ENCODE data around the gene BEGAIN.

BEGAIN gene

DNA sequence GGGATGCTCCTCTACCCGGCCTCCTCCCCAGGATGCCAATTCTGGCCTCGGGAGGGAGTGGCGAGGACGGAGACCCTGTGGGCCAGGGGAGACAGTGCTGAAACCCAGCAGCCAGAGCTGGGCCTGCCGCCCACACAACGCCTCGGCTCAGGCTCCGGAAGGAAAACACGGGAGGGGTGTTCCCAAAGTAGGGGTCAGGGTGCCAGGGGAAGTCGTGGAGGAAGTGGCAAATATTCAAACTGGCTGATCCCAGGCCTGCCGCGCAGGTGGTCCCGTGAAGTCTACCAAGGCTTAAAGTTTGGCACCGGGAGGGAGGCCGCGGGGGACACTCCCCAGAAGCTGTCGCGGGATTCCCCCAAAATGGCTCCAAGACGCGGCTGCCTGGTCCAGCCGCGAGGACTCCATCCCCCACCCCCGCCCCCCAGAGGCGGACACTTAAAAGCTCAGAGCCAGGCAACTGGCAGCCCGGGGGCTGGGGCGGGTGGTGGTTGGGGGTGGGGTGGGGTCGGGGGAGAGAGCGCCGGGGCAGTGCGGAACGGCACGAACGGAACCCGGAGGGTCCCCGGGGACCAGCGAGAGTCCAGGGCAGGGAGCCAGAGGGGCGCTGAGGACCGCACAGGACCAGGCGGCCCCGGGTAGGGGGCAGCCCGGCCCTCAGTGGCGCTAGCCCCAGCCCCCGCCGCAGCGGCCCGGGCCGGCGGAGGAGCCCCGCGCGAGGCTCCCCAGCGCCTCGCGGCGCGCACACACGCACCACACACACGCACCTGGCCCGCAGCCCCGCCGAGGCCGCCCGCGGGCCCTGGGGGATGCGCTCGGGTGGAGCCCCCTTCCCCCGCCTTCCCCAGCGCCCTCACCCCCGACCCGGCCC is 20.0 kb downstream of the BEGAIN start:
- no peak for DNase-seq

DNA sequence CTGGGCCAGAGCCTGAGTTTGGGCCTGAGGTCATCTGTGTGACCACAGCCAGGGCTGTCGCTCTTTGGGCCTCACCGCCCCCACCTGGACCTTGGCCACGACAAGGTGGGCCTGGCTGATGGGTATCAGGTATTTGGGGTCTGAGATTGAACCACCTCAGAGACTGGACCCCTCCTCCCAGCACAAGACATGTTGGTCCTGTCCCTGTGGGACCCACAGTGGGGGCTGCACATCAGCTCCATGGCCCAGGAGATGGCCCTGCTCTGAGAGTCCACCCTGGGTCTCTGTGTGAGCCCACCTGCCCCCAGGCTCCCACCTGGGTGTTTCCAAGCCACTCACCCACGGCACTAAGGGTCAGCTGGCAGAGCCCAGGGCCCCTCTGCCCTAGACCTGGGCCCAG is 20.6 kb downstream of the BEGAIN start:
- DNase-seq = no peak

DNA sequence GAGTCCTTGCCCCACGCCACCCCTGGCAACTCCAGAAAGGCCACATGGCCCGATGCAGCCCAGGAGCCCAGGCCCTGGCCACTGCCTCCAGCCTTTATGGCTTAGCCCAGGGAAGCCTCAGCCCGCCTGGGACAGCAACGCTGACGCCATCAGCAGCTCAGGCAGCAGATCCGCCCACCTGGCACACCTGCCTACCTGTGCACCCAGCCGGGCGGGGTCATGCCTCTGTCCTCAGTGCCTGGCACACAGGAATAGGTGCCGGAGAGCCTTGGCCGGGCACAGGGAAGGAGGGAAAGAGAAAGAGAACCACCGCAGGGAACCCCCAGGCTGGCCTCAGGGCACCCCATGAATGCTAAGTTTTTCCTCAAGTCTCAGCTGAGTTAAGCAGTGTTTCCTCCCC is 21.1 kb downstream of the BEGAIN start:
- no peak for DNase-seq

DNA sequence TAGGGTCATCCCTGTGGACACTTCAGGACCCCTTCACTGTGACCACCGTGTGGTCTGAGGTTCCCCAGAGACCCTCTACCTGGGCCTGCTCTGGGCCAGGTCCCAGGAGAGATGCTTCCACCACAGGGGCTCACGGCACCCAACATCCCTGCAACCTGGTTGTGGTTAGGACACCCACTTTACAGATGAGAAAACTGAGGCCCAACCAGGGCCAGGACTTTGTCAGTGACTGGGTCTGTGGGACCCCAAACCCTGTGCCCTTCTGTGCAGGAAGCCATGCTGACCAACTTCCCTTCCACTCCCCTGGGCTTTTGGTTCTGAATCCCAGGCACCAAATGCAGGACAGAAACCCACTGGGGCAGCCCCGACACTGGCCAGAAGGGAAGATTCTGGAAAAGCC is 21.6 kb downstream of the BEGAIN start:
- DNase-seq = no peak

DNA sequence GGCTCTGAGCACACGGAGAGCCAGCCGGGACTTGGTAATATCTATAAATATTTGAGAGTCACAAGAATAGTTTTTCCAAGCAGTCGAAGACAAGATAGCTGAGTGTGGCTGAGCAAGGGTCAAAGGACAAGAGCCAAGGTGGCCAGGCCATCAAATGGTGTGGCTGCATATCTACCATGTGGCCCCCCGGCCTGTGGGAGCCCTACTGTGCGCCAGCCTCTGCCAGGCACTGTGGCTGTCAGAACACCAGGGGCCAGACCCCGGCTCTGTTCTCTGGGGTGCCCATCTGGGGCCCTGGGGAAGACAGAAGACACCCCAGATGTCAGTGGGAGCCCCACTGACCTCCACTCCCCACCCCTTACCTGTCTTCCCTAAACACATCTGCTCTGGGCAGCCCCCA is 22.7 kb downstream of the BEGAIN start:
- no peak for DNase-seq

DNA sequence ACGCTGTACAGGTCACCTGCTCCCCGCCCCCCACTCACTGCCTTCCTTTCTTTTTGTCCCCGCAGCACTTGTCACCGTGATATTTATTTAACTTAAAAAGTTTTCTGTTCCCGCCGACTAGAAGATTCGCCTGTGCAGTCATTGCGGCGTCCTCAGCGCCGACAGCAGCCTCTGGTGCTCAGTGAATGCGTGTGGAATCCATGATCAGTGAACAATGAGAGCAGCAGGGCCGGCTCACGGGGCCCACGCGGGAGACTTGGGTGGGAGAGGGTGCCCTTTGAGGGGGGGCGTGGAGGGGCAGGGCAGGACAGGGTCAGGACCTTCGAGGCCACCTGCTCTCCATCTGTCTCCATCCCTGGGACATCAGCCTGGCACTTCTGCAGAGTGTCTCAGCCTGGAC is 24.5 kb downstream of the BEGAIN start:
- DNase-seq = no peak

DNA sequence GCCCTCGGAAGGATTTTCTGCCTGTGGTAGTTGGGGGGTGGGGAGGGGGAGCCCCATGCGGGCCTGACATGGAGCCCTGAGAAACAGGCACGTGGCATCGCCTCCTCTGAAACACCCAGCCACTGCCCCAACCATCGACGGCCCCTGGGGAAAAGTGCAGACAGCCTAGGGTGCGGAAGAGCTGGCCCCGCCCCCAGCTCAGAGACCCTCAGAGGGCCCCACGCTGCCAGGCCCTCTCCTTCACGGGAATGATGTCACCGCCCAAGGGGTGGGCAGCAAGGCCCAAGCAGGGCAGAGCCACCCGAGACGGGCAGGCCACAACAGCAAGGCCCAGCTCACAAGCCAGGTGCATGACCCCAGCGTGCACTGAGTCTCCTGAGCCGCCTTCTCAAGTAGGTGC is 26.2 kb downstream of the BEGAIN start:
- no peak for DNase-seq

DNA sequence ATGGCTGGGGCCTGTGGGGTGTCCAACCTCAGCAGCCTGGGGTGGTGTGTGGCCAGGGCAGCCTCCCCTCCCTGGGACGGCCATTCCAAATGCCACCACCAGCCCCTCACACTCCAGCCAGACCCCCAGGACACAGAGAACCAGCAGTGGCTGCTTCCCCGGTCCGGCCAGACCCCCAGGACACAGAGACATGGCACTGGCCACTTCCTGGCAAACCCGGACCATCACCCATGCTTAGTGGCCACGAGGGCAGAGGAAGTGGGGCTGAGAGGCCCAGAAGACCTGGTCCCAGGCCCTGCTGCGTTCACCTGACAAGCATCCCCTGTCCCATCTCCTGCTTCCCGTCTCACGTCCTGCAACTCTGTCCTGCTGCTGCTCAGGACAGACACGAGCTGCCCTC is 26.7 kb downstream of the BEGAIN start:
- DNase-seq = no peak

DNA sequence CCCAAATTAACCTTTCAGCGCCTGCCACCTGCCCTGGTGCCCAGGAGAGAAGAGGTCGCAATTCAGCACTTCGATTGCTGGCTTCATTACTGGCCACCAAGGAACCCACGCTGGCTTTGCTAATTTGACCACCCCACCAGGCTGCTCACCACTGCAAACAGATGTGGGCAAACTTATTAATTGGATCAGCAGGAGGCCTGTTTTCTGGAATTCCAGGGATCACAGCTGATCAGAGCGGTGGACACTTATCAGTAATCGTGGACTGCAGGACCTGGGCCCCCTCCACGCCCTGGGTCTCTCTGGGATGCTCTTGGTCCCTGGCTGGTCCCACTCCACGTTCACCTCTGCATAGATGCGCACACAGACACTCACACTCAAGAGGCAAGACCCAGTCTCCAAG is 27.8 kb downstream of the BEGAIN start:
- no peak for DNase-seq

DNA sequence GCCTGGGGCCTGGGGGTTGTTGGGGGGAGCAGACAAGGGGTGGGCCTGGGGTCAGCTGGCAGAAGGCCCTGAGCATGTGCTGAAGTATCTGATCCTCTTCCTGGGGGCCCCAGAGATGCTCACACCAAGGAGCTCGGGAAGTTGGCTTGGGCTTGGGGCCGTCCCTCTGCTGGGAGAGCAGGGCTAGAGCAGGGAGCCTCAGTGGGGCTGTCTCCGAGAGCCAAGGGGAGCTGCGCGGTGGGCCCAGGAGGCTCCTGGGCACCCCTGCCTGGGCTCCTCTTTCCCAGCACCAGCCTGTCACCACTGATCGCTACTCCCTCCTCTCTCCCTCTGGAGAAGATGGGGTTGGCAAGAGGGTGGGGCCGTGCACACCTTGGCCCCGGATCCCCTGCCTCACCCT is 28.3 kb downstream of the BEGAIN start:
- no peak for DNase-seq

DNA sequence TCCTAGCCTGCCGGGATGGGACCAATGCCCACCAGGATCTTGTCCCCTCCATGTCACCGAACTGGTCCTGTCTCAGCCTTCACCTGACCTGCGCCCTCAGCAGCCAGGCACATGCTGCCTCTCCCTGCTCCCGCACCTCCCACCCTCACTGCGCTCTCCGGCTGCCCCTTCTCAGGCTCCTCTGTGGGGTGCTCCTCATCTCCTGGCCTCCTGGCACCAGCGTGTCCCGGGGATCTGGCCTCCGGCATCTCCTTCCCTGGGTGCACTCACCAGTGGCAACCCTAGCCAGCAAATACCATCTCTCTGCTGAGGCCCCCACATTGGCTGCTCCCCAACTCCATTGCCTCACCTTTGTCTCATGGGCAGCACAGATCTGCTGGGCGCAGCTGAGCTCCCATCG is 29.0 kb downstream of the BEGAIN start:
- DNase-seq = no peak

DNA sequence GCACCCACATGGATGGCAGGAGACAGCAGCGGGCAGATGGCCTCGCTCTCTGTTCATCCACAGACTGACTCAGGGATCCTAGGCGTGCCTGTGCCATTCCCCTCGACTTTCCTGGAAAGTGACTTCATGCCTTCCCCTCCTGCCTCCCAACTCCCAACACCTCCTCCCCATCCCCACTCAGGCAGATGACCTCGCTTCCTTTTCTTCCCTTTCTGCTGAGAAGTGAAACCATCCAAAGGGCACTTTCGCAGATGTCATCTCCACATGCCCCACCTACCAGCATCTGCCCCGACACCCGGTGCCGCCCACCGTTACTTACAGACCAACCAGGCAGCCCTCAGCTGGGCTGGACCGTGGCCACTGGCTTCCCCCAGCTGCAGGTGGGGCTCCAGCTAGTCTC is 29.6 kb downstream of the BEGAIN start:
- DNase-seq = no peak

DNA sequence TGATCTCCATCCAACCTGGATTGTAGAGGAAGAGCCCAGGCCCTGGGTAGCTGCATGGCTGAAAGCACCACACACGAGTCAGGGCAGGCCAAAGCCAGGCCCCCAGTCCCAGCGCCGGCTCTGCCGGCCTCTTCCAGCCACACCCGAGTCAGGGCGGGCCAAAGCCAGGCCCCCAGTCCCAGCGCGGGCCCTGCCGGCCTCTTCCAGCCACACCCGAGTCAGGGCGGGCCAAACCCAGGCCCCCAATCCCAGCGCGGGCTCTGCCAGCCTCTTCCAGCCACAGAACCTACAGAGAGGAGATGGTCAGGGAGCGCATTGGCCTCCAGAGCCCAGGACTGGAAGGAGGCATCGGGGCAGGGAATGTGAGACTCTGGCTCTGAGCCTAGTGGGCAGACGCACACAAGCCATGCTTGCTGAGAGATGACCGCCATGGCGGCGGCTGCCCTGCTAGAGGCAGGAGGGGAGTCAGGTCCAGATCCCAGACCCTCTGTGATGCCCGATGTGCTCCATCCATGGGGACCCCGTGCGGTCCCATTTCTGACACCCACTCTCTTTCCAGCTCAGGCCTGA is 30.2 kb downstream of the BEGAIN start:
- DNase-seq = no peak

DNA sequence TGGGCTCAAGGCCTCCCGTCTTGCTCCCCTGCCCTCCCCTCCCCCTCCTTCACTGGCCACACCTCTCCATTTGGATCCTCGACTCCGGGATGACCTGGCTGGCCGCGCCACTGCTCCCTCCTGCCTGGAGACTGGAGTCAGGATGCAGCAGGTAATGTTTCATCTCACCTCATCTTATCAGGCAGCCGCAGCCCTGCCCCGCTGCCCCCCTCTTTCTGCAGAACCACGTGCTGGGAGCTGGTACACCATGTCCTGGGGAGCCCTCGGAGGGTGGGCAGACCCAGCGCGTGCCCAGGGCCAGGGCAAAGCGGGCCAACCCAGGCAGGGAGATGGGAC is 31.1 kb downstream of the BEGAIN start:
- no peak for DNase-seq

DNA sequence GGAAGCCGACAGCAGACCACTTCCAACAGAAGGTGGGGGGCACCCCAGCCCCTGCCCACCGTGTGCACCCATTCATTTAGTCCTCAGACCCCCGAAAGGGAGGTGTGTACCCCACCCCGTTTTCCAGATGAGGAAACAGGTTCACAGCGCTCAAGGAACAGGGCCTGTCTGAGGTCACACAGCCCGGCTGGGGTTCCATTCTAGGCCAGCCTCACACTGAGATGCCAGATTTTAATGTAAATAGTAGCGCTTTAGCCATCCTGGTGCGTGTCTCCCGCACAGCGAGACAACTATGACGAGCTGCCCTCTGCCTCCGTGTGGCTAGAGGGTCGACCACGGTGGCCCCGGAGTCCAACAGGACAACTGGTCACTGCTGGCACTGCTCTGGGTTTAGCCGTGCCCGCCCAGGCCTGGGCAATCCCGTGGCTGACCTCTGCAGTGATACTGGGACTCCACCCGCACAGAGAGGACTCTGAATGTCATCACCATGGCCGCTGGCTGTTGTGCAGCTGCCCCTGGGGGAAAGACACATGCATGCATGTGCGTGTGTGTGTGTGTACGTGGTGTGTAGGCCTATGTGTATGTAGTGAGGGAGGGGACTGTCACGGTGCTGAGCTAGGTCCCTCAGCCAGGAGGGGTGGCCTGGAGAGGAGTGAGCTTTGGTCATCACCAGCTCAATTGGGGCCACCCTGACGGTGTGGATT is 31.6 kb downstream of the BEGAIN start:
- DNase-seq = no peak

DNA sequence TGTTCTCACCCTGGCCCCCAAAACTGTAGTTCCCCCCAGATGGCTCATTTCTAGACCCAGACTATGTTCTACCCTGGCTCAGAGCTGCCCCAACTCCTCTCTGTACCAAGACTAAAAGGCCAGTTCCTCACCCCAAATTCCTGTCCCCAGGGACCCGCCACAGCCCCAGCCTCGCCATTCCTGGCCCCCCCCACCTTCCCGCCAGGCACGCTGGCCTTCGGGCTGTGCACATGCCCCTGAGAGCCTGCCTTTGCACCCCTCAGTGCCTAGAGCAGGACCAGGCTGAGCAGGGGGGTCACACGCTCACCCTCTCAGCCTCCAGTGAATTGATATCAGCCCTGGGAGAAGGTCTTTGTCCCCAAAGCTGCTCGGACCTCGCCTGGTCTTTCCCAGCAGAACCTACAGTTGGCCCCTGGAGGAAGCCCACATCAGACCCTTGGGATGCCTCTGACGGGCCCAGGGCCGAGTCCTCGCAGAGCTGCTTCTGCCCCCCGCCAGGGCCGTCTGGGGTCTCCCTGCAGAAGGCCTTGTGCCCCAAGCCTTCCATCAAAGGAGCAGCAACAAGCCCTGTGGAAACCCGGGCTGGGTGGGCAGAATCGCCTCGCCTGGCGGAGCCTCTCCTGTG is 32.4 kb downstream of the BEGAIN start:
- DNase-seq = no peak

DNA sequence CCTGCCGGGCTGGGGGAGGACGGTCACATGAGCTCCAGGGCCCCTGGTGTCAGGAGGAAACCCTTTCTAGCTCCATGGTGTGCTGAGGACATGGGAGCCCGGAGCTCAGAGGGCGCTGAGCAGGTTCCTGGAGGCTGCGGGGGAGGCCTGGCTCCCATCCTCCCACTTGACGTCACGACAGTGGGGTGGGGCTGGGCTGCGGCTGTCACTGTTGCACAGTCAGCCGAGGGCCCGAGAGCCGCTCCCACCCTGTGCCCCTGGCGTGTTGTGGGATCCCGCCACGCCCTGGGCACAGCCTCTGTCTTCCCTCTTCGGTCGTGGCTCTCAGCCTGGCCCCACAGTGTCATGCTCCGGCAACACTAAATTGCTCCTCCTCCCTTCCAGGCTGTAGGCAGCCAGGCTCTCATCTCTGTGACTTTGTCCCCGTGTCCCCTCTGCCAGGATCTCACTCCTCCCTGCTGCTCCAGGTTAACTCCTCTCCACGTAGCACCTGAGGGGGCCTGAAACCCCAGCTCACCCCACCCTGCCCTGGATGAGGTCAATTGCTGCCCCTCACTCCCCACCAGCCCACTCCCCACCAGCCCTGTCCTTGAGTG is 33.0 kb downstream of the BEGAIN start:
- DNase-seq = no peak

DNA sequence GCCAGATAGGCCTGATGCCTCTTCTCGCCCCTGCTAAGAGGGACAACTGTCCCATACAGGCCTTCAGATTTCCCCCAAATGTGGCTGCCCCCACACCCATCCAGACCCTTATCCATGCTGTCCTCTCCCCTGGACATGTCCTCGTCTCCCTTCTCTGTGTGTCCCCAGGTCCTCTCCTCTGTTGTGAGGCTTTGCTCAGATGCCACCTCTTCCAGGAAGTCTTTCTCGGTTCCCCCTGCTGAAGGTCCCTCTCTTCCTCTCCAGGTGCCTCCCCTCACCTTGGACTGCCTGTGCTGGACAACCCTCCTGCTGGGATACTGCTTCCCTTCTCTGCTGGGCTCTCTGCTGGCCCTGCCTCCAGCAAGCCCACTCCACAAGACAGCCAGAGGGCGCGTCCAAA is 33.7 kb downstream of the BEGAIN start:
- no peak for DNase-seq

DNA sequence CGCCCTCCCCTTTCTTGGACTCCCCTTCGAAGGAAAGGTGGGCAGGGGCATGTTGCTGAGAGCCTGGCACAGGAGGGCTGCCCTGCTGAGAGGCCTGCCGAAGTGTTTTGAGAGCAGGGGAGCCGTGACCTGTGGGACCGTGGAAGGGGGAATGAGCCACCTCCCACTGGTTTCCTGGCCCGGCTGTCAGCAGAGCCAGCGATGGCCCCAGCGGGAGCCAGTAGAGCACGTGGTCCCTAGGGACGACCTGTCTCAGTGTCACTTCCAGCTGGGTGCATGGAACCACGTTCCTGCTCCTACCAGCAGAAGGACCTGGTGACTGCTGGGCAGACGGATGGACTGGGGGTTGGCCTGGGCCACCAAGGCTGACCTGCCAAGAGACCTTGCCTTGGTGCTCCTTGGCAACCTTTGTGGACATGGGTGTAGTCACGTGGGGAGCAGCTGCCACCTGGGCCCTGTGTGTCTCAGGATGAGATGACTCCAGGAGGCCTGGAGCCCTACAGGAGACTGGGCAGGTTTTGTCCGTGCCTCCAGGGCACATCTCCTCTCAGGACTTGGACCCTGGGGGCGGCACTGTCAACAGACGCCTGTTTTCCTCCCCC is 34.6 kb downstream of the BEGAIN start:
- DNase-seq = no peak

DNA sequence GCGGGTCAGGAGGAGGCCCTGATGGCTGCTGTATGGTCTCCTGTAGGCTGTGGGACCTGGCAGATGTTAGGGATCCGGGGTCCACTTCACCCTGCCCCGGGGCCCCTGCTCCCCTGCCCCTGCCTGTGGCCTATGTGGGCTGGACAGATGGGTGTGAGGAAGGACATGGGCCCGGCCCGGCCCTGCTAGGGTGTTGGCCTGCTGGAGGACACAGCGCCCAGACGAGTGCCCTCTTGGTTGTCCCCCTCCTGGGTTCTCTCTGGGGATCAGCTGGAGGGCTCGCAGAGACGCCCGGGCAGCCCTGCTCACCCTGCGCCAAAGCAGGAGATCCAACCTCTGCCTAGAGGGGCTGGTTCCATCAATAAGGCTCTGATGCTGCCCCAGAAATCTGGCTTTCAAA is 36.2 kb downstream of the BEGAIN start:
- no peak for DNase-seq

DNA sequence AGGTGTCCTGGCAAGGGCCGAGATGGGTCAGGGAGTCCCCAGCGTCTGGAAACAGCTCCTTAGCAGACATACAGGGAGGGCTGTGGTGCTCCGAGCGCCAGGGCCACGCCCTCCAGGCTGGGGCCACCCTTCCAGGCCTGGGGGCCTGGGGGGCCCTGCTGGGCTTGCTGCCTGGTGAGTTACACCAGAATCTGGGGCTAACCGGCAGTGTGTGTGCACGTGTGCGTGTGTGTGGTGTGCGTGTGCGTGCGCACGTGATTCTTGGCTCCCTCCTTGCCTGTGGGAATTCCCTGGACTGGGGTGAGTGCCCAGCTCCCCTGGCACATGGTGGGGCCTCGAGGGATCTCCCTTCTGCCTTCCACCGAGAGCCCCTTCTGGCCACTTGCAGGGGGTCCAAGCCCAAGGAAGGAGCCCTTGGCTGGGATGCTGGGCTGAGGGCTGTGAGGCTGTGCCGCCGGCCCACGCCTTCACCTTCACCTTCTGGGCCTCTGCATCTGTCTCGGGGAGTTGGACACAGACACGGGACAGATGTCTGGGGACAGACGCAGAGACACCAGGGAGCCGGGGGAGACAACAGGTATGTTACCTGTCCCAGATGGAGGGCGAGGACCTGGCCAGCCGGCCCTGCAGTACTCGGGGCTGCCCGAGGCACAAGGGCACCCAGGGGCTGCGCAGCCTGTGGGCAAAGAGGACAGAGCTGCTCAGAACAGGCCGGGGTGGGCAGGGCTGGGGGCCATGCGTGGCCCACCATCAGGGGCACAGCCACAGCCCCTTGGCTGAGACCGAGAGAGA is 37.2 kb downstream of the BEGAIN start:
- DNase-seq = no peak

DNA sequence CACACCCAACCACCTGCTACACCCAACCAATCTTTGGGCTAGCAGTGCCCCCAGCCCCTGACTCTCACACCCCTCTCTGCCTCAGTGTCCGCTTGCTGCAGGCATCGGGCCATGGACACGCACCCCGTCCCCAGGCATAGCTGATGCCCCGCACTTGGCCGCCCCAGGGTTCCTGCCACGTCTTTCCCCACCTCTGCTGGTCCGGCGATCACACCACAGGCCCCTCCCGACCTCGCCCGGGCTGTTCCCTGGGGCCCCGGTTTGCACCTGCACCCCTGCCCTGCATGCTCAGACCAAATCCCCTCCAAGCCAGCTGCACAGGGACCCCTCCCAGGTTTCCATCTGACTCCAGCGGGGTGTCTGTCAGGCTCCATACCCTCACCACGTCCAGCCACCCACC is 38.3 kb downstream of the BEGAIN start:
- DNase-seq = no peak

Measured in activated CD4-positive, CD25-positive, alpha-beta regulatory T cell treated with anti-CD3 and anti-CD28 coated beads, Interleukin-2, amount 50 U/mL, for 72 hours (primary cell).